K562 (cell line): Measurements from ENCODE around the gene AJUBA. TPM values are rescaled to one million over a fixed set of nuclear protein-coding genes. Genes with fewer than 3 reads are reported as not detected.
A peak's percentile ranks its signal among the peaks of the same experiment; 100 is the strongest.

ENCODE experiments used
- polyA plus RNA-seq, 8 experiments: library from polyadenylated mRNA; depleted of rRNA in 4 of 8; stranded (reverse) in 5 of 8; unstranded in 3 of 8; fragments of >200 nt; fragmentation: Nextera tagmentation in 2 of 8; fragmentation: Illumina TruSeq in 1 of 8; extraction: Ambion mirVana in 2 of 8; extraction: Trizol in 1 of 8; gene quantifications; 2 replicates each; pipeline versions ENCODE4 v1.2.1 to v1.2.3, GENCODE V29; 2011 to 2014; ENCODE audit warnings: inconsistent platforms in 1 of 8, missing spikeins in 1 of 8
- total RNA-seq, 7 experiments: library from RNA; depleted of rRNA in 6 of 7; stranded (reverse); fragments of >200 nt in 6 of 7; fragmentation: Illumina TruSeq in 2 of 7; extraction: Trizol in 2 of 7; gene quantifications; 2 replicates each; pipeline versions ENCODE4 v1.2.1 to v1.2.3, GENCODE V29; 2011 to 2021; ENCODE audit warnings: low replicate concordance in 1 of 7
- TF ChIP-seq, protein P1 (sequence below), 2 experiments: fragments of 450-650 bp; conservative IDR thresholded peaks; 2 replicates each; pipeline ENCODE4 v1.6.1; 2017; ENCODE audit warnings: mild to moderate bottlenecking in 2 of 2, moderate library complexity in 2 of 2
- TF ChIP-seq, protein P2 (sequence below), 3 experiments: fragments of 200-800 bp in 1 of 3; fragments of 250-450 bp in 1 of 3; fragments of 450-650 bp in 1 of 3; sonication (Bioruptor Pico) in 1 of 3; sonication (Bioruptor generic) in 1 of 3; formaldehyde crosslinking in 1 of 3; IDR thresholded peaks; 2 replicates each; pipeline versions ENCODE4 v1.6.1 to v1.8.0; 2016 to 2022; ENCODE audit warnings: mild to moderate bottlenecking in 2 of 3, missing genetic modification characterization in 2 of 3, missing compliant biosample characterization in 1 of 3, moderate library complexity in 1 of 3

AJUBA gene
- total and polyA plus RNA-seq, 9 of the 15 experiments (the other 6 are each of a cell fraction or from before 2014, with no cell fraction given), result 0.73 to 4.7 (median 2.8) TPM

DNA sequence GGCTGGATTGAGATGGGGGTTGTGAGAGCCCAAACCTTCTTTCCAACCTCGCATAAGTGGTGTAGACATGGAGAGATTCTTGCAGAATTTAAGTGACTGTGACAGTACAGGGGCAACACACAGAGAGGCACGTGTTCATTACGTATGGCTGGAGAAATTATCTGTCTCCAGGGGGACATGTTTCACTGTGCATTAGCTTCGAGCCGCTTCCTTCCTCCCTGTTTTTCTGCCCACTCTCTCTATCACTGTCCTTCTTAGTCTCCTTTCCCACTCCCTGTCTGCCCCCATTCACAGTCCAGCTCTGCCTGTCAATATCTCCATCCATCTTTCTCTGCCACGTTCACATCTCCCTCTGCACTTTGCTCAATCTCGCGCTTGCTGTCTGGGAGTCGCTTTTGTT, 39.1 kb upstream of the AJUBA start (continued):
- TF ChIP-seq, protein P1, sequence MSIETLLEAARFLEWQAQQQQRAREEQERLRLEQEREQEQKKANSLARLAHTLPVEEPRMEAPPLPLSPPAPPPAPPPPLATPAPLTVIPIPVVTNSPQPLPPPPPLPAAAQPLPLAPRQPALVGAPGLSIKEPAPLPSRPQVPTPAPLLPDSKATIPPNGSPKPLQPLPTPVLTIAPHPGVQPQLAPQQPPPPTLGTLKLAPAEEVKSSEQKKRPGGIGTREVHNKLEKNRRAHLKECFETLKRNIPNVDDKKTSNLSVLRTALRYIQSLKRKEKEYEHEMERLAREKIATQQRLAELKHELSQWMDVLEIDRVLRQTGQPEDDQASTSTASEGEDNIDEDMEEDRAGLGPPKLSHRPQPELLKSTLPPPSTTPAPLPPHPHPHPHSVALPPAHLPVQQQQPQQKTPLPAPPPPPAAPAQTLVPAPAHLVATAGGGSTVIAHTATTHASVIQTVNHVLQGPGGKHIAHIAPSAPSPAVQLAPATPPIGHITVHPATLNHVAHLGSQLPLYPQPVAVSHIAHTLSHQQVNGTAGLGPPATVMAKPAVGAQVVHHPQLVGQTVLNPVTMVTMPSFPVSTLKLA (conservative IDR thresholded peaks at IDR 0.05), result 0 out of 4 replicates have a peak, but pooled peaks of 1 of the 2 experiments have one; percentile 37
- TF ChIP-seq, protein P2, sequence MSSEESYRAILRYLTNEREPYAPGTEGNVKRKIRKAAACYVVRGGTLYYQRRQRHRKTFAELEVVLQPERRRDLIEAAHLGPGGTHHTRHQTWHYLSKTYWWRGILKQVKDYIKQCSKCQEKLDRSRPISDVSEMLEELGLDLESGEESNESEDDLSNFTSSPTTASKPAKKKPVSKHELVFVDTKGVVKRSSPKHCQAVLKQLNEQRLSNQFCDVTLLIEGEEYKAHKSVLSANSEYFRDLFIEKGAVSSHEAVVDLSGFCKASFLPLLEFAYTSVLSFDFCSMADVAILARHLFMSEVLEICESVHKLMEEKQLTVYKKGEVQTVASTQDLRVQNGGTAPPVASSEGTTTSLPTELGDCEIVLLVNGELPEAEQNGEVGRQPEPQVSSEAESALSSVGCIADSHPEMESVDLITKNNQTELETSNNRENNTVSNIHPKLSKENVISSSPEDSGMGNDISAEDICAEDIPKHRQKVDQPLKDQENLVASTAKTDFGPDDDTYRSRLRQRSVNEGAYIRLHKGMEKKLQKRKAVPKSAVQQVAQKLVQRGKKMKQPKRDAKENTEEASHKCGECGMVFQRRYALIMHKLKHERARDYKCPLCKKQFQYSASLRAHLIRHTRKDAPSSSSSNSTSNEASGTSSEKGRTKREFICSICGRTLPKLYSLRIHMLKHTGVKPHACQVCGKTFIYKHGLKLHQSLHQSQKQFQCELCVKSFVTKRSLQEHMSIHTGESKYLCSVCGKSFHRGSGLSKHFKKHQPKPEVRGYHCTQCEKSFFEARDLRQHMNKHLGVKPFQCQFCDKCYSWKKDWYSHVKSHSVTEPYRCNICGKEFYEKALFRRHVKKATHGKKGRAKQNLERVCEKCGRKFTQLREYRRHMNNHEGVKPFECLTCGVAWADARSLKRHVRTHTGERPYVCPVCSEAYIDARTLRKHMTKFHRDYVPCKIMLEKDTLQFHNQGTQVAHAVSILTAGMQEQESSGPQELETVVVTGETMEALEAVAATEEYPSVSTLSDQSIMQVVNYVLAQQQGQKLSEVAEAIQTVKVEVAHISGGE (CRISPR knock-in tag; IDR thresholded peaks at IDR 0.05), result no peak
